Measurements from ENCODE around the gene SLITRK3.

Gene SLITRK3

DNA sequence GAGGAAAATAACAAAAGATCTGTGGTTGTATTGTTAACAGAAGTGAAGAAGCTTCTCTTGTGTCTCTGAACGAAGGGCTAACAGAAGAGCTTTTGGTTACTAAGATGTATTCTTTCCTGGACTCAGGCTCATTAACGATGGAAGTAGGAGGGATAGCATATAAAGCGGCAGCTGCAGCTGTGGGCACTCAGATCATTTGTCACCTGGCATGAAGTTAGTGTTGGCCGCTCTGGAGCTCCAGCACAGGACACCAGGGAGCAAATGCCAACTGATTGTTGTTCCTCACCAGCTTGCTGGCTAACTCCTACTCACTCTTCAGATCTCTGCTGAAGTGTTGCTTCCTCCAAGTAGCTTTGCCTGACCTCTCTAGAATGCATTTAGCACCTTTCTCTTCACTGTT lies 15.5 kb upstream of the SLITRK3 start:
- Histone ChIP-seq H3K9ac (ENCODE audit: low read length) (no peak overlapping the region), H3K4me1 (ENCODE audit: low read length) (no peaks in the 10 kb centered on the region), H3K9me2 (replicated peaks; ENCODE audit: insufficient read depth, low read length) (no peaks in the 10 kb centered on the region), H3F3A (ENCODE audit: insufficient read depth, low read length) (no peaks in the 10 kb centered on the region), H3K36me3 (replicated peaks; ENCODE audit: insufficient read depth, low read length) (no peaks in the 10 kb centered on the region), H2AFZ (ENCODE audit: low read length) (no peak overlapping the region), H3K27ac (ENCODE audit: low read length) (no peak overlapping the region), H3K79me2 (ENCODE audit: low read length) (no peaks in the 10 kb centered on the region), H3K4me2 (ENCODE audit: low read depth, low read length) (no peak overlapping the region), H4K20me1 (ENCODE audit: insufficient read depth, low read length) (no peaks in the 10 kb centered on the region), H3K27me3 (replicated peaks; ENCODE audit: insufficient read depth, low read length) (no peaks in the 10 kb centered on the region), H3K4me3 (ENCODE audit: low read length) (no peak overlapping the region), H3K9me3 (replicated peaks; ENCODE audit: insufficient read depth, low read length) (no peaks in the 10 kb centered on the region)
- no peak for DNase-seq
- TF ChIP-seq, protein P1, sequence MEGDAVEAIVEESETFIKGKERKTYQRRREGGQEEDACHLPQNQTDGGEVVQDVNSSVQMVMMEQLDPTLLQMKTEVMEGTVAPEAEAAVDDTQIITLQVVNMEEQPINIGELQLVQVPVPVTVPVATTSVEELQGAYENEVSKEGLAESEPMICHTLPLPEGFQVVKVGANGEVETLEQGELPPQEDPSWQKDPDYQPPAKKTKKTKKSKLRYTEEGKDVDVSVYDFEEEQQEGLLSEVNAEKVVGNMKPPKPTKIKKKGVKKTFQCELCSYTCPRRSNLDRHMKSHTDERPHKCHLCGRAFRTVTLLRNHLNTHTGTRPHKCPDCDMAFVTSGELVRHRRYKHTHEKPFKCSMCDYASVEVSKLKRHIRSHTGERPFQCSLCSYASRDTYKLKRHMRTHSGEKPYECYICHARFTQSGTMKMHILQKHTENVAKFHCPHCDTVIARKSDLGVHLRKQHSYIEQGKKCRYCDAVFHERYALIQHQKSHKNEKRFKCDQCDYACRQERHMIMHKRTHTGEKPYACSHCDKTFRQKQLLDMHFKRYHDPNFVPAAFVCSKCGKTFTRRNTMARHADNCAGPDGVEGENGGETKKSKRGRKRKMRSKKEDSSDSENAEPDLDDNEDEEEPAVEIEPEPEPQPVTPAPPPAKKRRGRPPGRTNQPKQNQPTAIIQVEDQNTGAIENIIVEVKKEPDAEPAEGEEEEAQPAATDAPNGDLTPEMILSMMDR (IDR thresholded peaks at IDR 0.05; ENCODE audit: low read length), result no peak
- no peak for TF ChIP-seq EZH2 (optimal IDR thresholded peaks at IDR 0.05; ENCODE audit: low read depth, low read length)
- no peak for TF ChIP-seq EZH2phosphoT487 (IDR thresholded peaks at IDR 0.05; ENCODE audit: low read length)

DNA sequence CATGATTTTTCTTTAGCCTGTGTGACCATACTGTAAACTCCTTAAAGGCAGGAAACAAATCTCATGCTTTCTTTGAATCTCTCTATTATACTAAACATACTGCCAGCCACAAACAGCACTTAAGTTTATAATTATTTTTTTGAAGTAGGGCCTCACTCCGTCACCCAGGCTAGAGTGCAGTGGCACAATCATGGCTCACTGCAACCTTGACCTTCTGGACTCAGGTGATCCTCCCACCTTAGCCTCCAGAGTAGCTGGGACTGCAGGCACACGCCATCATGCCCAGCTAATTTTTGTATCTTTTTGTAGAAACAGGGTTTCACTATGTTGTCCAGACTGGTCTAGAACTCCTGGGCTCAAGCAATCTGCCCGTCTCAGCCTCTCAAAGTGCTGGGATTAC lies 14.5 kb upstream of the SLITRK3 start:
- H3K27ac ChIP-seq (ENCODE audit: low read length), result no peak overlapping the region
- no peaks in the 10 kb centered on the region for H3F3A ChIP-seq (ENCODE audit: insufficient read depth, low read length)
- H2AFZ ChIP-seq (ENCODE audit: low read length), result no peak overlapping the region
- no peaks in the 10 kb centered on the region for H3K4me1 ChIP-seq (ENCODE audit: low read length)
- no peak overlapping the region for H3K4me3 ChIP-seq (ENCODE audit: low read length)
- H4K20me1 ChIP-seq (ENCODE audit: insufficient read depth, low read length), result no peaks in the 10 kb centered on the region
- H3K27me3 ChIP-seq (replicated peaks; ENCODE audit: insufficient read depth, low read length), result no peaks in the 10 kb centered on the region
- no peaks in the 10 kb centered on the region for H3K79me2 ChIP-seq (ENCODE audit: low read length)
- no peaks in the 10 kb centered on the region for H3K36me3 ChIP-seq (replicated peaks; ENCODE audit: insufficient read depth, low read length)
- H3K9ac ChIP-seq (ENCODE audit: low read length), result no peak overlapping the region
- H3K9me3 ChIP-seq (replicated peaks; ENCODE audit: insufficient read depth, low read length), result no peaks in the 10 kb centered on the region
- TF ChIP-seq EZH2phosphoT487 (IDR thresholded peaks at IDR 0.05; ENCODE audit: low read length), result no peak
- TF ChIP-seq, protein P1 (IDR thresholded peaks at IDR 0.05; ENCODE audit: low read length), result no peak
- TF ChIP-seq EZH2 (optimal IDR thresholded peaks at IDR 0.05; ENCODE audit: low read depth, low read length), result no peak
- no peak for DNase-seq
- no peaks in the 10 kb centered on the region for H3K9me2 ChIP-seq (replicated peaks; ENCODE audit: insufficient read depth, low read length)
- H3K4me2 ChIP-seq (ENCODE audit: low read depth, low read length), result no peak overlapping the region

DNA sequence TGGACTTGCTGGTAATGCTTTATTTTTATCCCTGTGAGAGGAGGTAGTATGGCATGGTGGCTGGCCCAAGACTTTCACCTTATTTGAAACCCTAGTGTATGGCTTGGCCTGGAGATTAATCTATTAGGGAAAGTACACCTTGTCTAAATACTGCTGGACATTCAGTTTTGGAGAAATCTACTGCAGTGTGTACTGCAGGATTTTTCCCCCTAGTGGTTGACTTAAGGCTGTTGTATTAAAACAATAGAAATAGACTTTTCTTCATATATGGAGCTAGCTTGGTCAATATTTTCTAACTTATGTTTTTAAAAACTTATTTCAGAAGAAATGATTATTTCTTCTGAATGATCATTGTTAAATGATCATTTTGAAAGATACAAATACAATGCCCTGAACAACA lies 13.9 kb upstream of the SLITRK3 start:
- Histone ChIP-seq H3K27ac (ENCODE audit: low read length) (no peak overlapping the region), H3K9me3 (replicated peaks; ENCODE audit: insufficient read depth, low read length) (no peaks in the 10 kb centered on the region), H3K9me2 (replicated peaks; ENCODE audit: insufficient read depth, low read length) (no peaks in the 10 kb centered on the region), H2AFZ (ENCODE audit: low read length) (no peak overlapping the region), H3K27me3 (replicated peaks; ENCODE audit: insufficient read depth, low read length) (no peaks in the 10 kb centered on the region), H3K4me1 (ENCODE audit: low read length) (no peaks in the 10 kb centered on the region), H3K4me2 (ENCODE audit: low read depth, low read length) (no peak overlapping the region), H3K9ac (ENCODE audit: low read length) (no peak overlapping the region), H3K36me3 (replicated peaks; ENCODE audit: insufficient read depth, low read length) (no peaks in the 10 kb centered on the region), H3K4me3 (ENCODE audit: low read length) (no peak overlapping the region), H3F3A (ENCODE audit: insufficient read depth, low read length) (no peaks in the 10 kb centered on the region), H3K79me2 (ENCODE audit: low read length) (no peaks in the 10 kb centered on the region), H4K20me1 (ENCODE audit: insufficient read depth, low read length) (no peaks in the 10 kb centered on the region)
- TF ChIP-seq EZH2 (optimal IDR thresholded peaks at IDR 0.05; ENCODE audit: low read depth, low read length), result no peak
- TF ChIP-seq, protein P1 (IDR thresholded peaks at IDR 0.05; ENCODE audit: low read length), result peak; percentile 42
- no peak for DNase-seq
